Measurements from ENCODE around the gene MTSS2. TPM values are rescaled to one million over a fixed set of nuclear protein-coding genes. Genes with fewer than 3 reads are reported as not detected.

MTSS2 gene
- total RNA-seq, 2 experiments from 2014 or later, result 5.7 to 6.0 TPM

GRCh38 chr16:70660672-70661350 is 25.0 kb downstream of the MTSS2 start:
- peaks cover 2% of the 10 kb centered on the region for H3K27me3 Mint-ChIP-seq (ENCODE audit: low read depth)
- no peaks in the 10 kb centered on the region for H3K36me3 Mint-ChIP-seq (ENCODE audit: low read depth)
- DNase-seq (peak; percentile 38), ATAC-seq (peak; percentile 24)
- no peak overlapping the region for H3K4me3 Mint-ChIP-seq
- no peaks in the 10 kb centered on the region for H3K9me3 Mint-ChIP-seq (ENCODE audit: insufficient read depth)
- ChIA-PET CTCF (interaction anchor here (1.7 kb wide), 1 partner anchor 111 kb away, joined by 3 read pairs; no protein-coding TSS in a partner anchor), POLR2A (no interaction called here)
- peaks cover 7% of the 10 kb centered on the region for H3K4me1 Mint-ChIP-seq (ENCODE audit: low read depth)
- H3K27ac Mint-ChIP-seq, result peak overlapping the region; percentile 77

- DNase-seq (no peak), ATAC-seq (no peak)
- POLR2A ChIA-PET, result no interaction called here
- peak overlapping the region; percentile 77 for H3K27ac Mint-ChIP-seq
- H3K36me3 Mint-ChIP-seq (ENCODE audit: low read depth), result no peaks in the 10 kb centered on the region
- CTCF ChIA-PET, result interaction anchor here (0.9 to 1.7 kb wide), 3 partner anchors 78 to 112 kb away, joined by 3 to 5 read pairs (median 3); no protein-coding TSS in a partner anchor
- no peaks in the 10 kb centered on the region for H3K9me3 Mint-ChIP-seq (ENCODE audit: insufficient read depth)
- peaks cover 7% of the 10 kb centered on the region for H3K4me1 Mint-ChIP-seq (ENCODE audit: low read depth)
- H3K4me3 Mint-ChIP-seq, result no peak overlapping the region
- peaks cover 2% of the 10 kb centered on the region for H3K27me3 Mint-ChIP-seq (ENCODE audit: low read depth)
Observed at GRCh38 chr16:70659953-70660671, 25.7 kb downstream of the MTSS2 start.

GRCh38 chr16:70659546-70659945 is 26.3 kb downstream of the MTSS2 start:
- ATAC-seq, result no peak
- H3K36me3 Mint-ChIP-seq (ENCODE audit: low read depth), result no peaks in the 10 kb centered on the region
- peaks cover 2% of the 10 kb centered on the region for H3K27me3 Mint-ChIP-seq (ENCODE audit: low read depth)
- H3K9me3 Mint-ChIP-seq (ENCODE audit: insufficient read depth), result no peaks in the 10 kb centered on the region
- CTCF ChIA-PET, result interaction anchor here (0.9 to 1.4 kb wide), 2 partner anchors 79 to 112 kb away, joined by 3 to 5 read pairs; no protein-coding TSS in a partner anchor
- DNase-seq, result no peak
- no peak overlapping the region for H3K27ac Mint-ChIP-seq
- peaks cover 7% of the 10 kb centered on the region for H3K4me1 Mint-ChIP-seq (ENCODE audit: low read depth)
- no peak overlapping the region for H3K4me3 Mint-ChIP-seq
- POLR2A ChIA-PET, result no interaction called here

GRCh38 chr16:70658921-70659320 is 26.9 kb downstream of the MTSS2 start:
- CTCF ChIA-PET, result interaction anchor here (1.4 kb wide), 1 partner anchor 113 kb away, joined by 5 read pairs; no protein-coding TSS in a partner anchor
- Mint-ChIP-seq H3K27ac (no peak overlapping the region), H3K27me3 (ENCODE audit: low read depth) (peaks cover 2% of the 10 kb centered on the region), H3K9me3 (ENCODE audit: insufficient read depth) (no peaks in the 10 kb centered on the region), H3K4me1 (ENCODE audit: low read depth) (peaks cover 8% of the 10 kb centered on the region), H3K36me3 (ENCODE audit: low read depth) (no peaks in the 10 kb centered on the region), H3K4me3 (no peak overlapping the region)
- no peak for DNase-seq
- ATAC-seq, result no peak
- POLR2A ChIA-PET, result no interaction called here

- ChIA-PET POLR2A (no interaction called here), CTCF (no interaction called here)
- no peak overlapping the region for H3K27ac Mint-ChIP-seq
- H3K4me1 Mint-ChIP-seq (ENCODE audit: low read depth), result peaks cover 12% of the 10 kb centered on the region
- no peak for ATAC-seq
- H3K4me3 Mint-ChIP-seq, result no peak overlapping the region
- H3K27me3 Mint-ChIP-seq (ENCODE audit: low read depth), result peaks cover 2% of the 10 kb centered on the region
- no peaks in the 10 kb centered on the region for H3K36me3 Mint-ChIP-seq (ENCODE audit: low read depth)
- no peak for DNase-seq
- no peaks in the 10 kb centered on the region for H3K9me3 Mint-ChIP-seq (ENCODE audit: insufficient read depth)
Observed at GRCh38 chr16:70657956-70658355, 27.9 kb downstream of the MTSS2 start.

GRCh38 chr16:70656712-70657263 is 29.1 kb downstream of the MTSS2 start:
- no peak for ATAC-seq
- ChIA-PET POLR2A (no interaction called here), CTCF (no interaction called here)
- peaks cover 2% of the 10 kb centered on the region for H3K27me3 Mint-ChIP-seq (ENCODE audit: low read depth)
- no peak overlapping the region for H3K27ac Mint-ChIP-seq
- peaks cover 12% of the 10 kb centered on the region for H3K4me1 Mint-ChIP-seq (ENCODE audit: low read depth)
- no peaks in the 10 kb centered on the region for H3K36me3 Mint-ChIP-seq (ENCODE audit: low read depth)
- no peak overlapping the region for H3K4me3 Mint-ChIP-seq
- H3K9me3 Mint-ChIP-seq (ENCODE audit: insufficient read depth), result no peaks in the 10 kb centered on the region
- no peak for DNase-seq

- no peaks in the 10 kb centered on the region for H3K36me3 Mint-ChIP-seq (ENCODE audit: low read depth)
- H3K4me3 Mint-ChIP-seq, result no peak overlapping the region
- peaks cover 12% of the 10 kb centered on the region for H3K4me1 Mint-ChIP-seq (ENCODE audit: low read depth)
- ATAC-seq (no peak), DNase-seq (no peak)
- peaks cover 2% of the 10 kb centered on the region for H3K27me3 Mint-ChIP-seq (ENCODE audit: low read depth)
- no peak overlapping the region for H3K27ac Mint-ChIP-seq
- CTCF ChIA-PET, result interaction anchor here (3.6 to 4.7 kb wide), 2 partner anchors 115 to 287 kb away, joined by 26 to 60 read pairs; no protein-coding TSS in a partner anchor
- no peaks in the 10 kb centered on the region for H3K9me3 Mint-ChIP-seq (ENCODE audit: insufficient read depth)
- POLR2A ChIA-PET, result no interaction called here
Observed at GRCh38 chr16:70656065-70656711, 29.7 kb downstream of the MTSS2 start.

- DNase-seq, result peak; percentile 88
- H3K9me3 Mint-ChIP-seq (ENCODE audit: insufficient read depth), result no peaks in the 10 kb centered on the region
- H3K27me3 Mint-ChIP-seq (ENCODE audit: low read depth), result peaks cover 2% of the 10 kb centered on the region
- H3K4me1 Mint-ChIP-seq (ENCODE audit: low read depth), result peaks cover 5% of the 10 kb centered on the region
- H3K4me3 Mint-ChIP-seq, result peak overlapping the region; percentile 11
- CTCF ChIA-PET, result interaction anchor here (0.7 to 4.7 kb wide), 32 partner anchors 13 to 1046 kb away, joined by 3 to 60 read pairs (median 4); partner anchors contain the start of genes COG4, DDX19A and SF3B3
- POLR2A ChIA-PET, result interaction anchor here (0.7 to 1.1 kb wide), 3 partner anchors 22 to 279 kb away, joined by 3 to 8 read pairs (median 3); no protein-coding TSS in a partner anchor
- peak; percentile 65 for ATAC-seq
- H3K36me3 Mint-ChIP-seq (ENCODE audit: low read depth), result no peaks in the 10 kb centered on the region
- peak overlapping the region; percentile 51 for H3K27ac Mint-ChIP-seq
Observed at GRCh38 chr16:70653809-70654771, 31.8 kb downstream of the MTSS2 start.

GRCh38 chr16:70653406-70653805 is 32.4 kb downstream of the MTSS2 start:
- POLR2A ChIA-PET, result interaction anchor here (0.7 kb wide), 1 partner anchor 278 kb away, joined by 3 read pairs; no protein-coding TSS in a partner anchor
- Mint-ChIP-seq H3K9me3 (ENCODE audit: insufficient read depth) (no peaks in the 10 kb centered on the region), H3K27me3 (ENCODE audit: low read depth) (peaks cover 2% of the 10 kb centered on the region), H3K4me1 (ENCODE audit: low read depth) (peaks cover 5% of the 10 kb centered on the region), H3K27ac (no peak overlapping the region), H3K36me3 (ENCODE audit: low read depth) (no peaks in the 10 kb centered on the region), H3K4me3 (no peak overlapping the region)
- DNase-seq (no peak), ATAC-seq (no peak)
- CTCF ChIA-PET, result interaction anchor here (0.7 to 4.7 kb wide), 27 partner anchors 8 to 494 kb away, joined by 3 to 60 read pairs (median 4); no protein-coding TSS in a partner anchor

GRCh38 chr16:70652322-70652721 is 33.5 kb downstream of the MTSS2 start:
- ATAC-seq (no peak), DNase-seq (no peak)
- ChIA-PET CTCF (interaction anchor here (0.8 to 4.7 kb wide), 9 partner anchors 9 to 537 kb away, joined by 3 to 60 read pairs (median 3); no protein-coding TSS in a partner anchor), POLR2A (no interaction called here)
- peaks cover 2% of the 10 kb centered on the region for H3K27me3 Mint-ChIP-seq (ENCODE audit: low read depth)
- no peak overlapping the region for H3K27ac Mint-ChIP-seq
- no peak overlapping the region for H3K4me3 Mint-ChIP-seq
- peaks cover 5% of the 10 kb centered on the region for H3K4me1 Mint-ChIP-seq (ENCODE audit: low read depth)
- H3K9me3 Mint-ChIP-seq (ENCODE audit: insufficient read depth), result no peaks in the 10 kb centered on the region
- H3K36me3 Mint-ChIP-seq (ENCODE audit: low read depth), result no peaks in the 10 kb centered on the region

All from activated CD8-positive, alpha-beta T cell treated with anti-CD3 and anti-CD28 coated beads, Interleukin-2, amount 10 ng/mL, durations not matched to agents 7 days and 5 days (primary cell).